HG03520 (cell line): ENCODE data around the gene ARHGAP45.
"Not testable (repeated sequence)": the region's sequence is repeated elsewhere in the genome, so short reads cannot be mapped to it uniquely, and the experiment has no call there.

Experiments used
- ATAC-seq: cut with Tn5 transposase; IDR thresholded peaks from one replicate; pipeline ENCODE4 v1.9.1; 2021; ENCODE audit warnings: mild to moderate bottlenecking, moderate library complexity; ENCODE audit not compliant: unreplicated experiment

ARHGAP45 gene

DNA sequence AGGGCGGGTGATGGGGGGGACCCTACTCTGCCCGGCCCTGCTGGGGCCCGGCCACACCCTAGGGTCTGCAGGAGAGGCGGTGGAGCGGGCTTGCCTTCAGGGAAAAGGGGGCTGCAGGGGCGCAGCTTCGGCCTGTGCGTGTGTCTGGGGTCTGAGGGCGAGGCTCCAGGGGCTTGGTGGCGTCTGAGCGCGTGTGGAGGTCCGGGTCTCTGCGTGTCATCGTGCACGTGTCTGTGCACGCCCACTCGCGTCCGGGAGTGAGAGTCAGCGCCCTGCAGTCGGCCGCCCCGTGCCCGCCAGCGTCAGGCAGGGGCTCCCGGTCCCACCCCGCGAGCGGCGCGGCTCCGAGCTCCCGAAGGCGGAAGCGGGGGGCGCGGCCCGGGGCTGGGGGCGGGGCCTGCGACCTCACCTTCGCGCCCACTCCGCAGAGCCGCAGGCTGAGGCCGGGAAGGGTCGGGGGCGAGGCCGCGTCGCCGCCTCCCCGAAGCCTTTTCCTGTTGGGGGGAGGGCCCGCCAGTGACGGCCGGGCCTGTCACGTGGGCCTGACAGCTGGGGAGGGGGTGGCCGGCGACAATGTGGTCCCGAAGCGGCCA lies at the start of gene ARHGAP45:
TSS of gene ARHGAP45 (plus strand) at position 420 of the 593 bp plus-strand sequence. CDS start 239 bp downstream, outside the sequence.
- no peak for ATAC-seq

GRCh38 chr19:1017906-1018305 lies 49.1 kb upstream of the ARHGAP45 start:
- no peak for ATAC-seq

DNA sequence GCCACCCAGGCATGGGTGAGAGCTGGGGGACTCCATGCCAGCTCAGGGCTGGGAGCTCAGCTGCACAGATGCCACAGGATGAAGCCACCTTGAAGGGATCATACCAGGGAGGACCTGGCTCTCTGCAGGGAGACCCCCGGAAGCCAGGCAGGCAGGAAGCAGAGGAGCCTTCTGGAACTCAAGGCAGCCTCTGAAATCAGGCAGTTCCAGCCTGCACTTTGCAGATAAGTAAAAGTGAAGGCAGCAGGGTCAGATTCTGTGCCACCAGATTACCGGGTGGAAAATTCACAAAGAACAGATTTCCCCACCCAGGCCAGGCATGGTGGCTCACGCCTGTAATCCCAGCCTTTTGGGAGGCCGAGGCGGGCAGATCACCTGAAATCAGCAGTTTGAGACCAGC lies 48.6 kb upstream of the ARHGAP45 start:
- no peak for ATAC-seq

- ATAC-seq: no peak
These were observed 47.9 kb upstream of the ARHGAP45 start for GRCh38 chr19:1018932-1019615.

DNA sequence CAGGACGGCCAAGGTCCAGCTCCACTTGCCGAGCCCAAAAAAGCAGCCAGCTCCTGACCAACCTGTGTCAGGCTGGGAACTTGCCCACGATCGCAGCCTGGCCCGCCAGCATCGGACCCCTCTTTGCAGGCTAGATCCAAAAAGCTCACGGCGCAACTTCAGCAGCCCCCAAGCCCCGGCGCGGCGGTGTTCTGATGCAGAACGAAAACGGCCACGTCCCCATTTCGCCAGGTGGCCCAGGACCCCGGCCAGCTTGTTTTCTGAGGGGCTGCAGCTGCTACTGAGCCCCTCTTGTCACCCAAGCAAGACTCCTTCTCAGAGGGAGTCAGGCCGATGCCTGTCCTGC lies 47.4 kb upstream of the ARHGAP45 start:
- no peak for ATAC-seq

DNA sequence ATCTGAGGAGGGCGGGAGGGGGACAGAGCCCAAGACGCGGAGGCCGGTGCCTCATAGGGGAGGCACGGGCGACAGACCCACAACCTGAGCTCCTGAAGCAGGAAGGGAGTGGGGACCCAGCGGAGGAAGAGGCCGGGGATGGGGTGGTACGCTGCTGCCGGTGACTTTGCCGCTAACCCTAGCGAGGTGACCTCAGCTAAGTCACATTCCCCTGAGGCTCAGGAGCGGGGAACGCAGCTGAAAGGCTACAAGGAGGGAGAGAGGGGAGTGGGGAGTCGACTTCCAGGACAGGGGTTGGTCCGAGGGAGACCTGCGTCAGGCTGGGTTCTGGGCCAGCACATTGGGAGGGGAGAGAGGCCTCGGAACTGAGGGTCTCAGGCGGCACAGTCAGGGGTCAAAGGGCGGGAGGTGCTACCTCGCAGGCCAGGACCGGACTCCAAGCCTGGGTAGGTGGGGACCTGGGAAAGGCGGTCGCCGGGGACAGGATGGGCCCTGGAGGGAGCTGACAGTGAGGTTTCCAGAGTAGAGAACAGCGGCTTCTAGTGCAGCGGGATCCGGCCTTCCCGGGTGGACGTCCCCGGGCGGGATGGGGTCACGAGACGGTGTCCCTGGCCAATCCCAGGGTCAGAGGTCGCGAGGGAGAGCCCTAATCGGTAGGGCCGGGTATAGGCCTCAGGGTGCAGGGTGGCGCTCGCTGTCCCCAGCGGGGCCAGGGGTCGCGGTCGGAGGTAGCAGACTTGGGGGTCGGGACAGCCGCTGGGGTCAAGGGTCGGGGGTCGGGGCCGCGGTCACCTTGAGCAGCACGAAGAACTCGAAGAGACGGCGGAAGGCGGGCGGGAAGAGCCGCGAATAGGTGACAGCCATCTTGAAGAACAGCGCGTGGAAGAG lies 46.7 kb upstream of the ARHGAP45 start:
- no peak for ATAC-seq

DNA sequence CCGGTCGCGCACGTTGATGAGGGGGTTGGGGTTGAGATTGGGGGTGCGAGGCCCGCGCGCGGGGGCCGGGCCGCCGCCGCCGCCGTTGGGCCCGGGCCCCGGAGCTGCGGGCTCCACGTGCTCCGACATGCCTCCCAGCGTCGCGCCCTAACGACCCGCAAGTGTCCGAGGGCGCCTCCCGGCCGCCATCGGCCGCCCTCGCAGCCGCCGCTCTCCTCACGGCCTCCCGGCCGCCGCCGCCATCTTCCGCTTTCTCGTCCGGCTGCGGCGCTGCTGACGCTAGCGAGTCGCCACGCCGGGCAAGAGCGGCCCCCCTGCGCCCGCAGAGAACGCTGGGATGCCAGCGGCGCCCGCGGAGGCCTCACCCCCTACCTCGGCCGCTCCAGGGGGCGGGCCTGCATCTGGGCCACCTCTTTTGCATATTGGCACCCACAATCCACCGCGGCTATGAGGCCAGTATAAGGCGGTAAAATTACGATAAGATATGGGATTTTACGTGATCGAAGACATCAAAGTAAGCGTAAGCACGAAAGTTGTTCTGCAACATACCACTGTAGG lies 46.0 kb upstream of the ARHGAP45 start, which contains the start of gene TMEM259:
TSS of gene TMEM259 (minus strand) at position 256 of the 558 bp plus-strand sequence. CDS start at position 129, 127 bp downstream.
- ATAC-seq: peak; percentile 83

- not testable (repeated sequence) for ATAC-seq
These were observed 43.1 kb upstream of the ARHGAP45 start for GRCh38 chr19:1023883-1024188.

- ATAC-seq: not testable (repeated sequence)
These were observed 41.9 kb upstream of the ARHGAP45 start for GRCh38 chr19:1025080-1025479.

- ATAC-seq: peak; percentile 50
These were observed 40.8 kb upstream of the ARHGAP45 start, which contains the start of gene CNN2 for GRCh38 chr19:1025960-1026782. TSS of gene CNN2 (plus strand) at chr19:1026608. CDS start at chr19:1026662, 54 bp downstream.

- ATAC-seq: no peak
These were observed 40.0 kb upstream of the ARHGAP45 start for GRCh38 chr19:1026783-1027649.

DNA sequence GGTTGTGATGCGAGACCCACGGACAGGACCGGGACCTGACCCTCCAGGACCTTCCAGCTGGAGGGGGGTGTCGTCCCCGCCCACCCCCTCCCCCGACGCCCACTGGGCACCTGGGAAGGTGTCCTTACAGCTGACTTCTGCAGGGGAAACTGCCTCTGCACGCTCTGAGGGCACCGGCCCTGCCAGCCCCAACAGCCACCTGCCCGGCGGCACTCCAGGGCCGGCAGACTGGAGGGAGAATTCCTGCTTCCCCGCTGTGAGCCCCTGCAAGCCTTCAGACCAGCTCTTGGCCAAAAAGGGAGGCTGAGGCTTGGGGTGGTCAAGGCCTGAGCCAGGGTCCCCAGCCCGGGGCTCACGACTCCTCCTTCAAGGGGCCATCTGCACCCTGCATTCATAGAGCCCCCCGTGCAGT lies 39.3 kb upstream of the ARHGAP45 start:
- ATAC-seq: no peak

DNA sequence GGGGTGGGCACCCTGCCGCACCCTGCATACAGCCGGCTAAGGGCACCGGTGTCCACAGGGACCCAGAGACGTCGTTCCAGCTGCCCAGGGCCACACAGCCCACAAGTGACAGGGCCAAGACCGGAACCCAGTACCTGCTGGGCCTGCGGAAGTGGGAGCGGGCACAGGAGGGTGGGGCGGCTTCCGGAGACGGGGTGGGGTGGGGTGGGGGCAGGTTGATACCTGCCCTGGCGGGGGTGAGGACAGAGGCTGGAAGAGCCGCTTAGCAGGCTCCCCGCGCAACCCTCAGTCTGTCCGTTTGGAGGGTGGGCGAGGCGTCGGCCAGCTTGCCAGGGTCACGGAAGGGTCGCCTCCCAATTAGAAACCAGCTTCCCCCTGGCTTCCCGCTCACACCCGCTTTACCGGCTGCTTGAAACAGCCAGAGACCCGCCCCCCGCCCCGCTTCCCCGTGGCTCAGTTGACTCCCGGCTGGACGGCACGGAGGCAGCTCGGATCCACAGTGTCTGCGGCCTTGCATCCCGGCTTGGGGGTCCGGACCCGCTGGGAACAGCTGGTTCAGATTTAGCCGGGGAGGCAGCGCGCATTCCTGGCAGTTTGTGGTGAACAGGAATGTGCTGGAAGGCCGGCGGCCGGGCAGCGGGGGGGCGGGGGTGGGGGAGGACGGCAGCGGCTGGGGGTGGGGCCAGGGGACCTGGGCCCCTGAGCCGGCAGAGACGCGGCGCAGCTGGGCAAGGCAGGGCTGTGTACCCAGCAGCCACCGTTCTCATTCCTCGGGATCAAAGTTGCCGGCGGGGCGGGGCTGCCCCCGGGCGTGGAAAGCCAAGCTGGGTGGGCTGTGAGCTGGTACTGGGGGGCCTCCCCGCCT lies 38.7 kb upstream of the ARHGAP45 start:
- no peak for ATAC-seq

DNA sequence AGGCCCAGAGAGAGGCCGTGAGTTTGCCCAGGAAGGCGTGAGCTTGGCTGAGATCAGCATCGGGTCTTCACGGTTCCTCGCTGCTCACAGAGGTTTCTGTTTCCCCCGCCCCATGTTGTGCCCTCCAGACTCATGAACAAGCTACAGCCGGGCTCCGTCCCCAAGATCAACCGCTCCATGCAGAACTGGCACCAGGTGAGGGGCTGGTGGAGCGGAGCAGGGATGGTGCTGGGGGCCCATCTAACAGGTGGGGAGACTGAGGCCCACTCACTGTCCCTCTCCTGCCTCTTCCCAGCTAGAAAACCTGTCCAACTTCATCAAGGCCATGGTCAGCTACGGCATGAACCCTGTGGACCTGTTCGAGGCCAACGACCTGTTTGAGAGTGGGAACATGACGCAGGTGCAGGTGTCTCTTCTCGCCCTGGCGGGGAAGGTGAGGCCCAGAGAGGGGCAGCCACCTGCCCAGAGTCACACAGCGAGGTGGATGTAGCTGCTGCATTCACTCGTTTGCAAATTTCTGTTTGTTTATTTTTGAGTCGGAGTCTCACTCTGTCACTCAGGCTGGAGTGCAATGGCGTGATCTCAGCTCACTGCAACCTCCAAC lies 34.6 kb upstream of the ARHGAP45 start:
- ATAC-seq: no peak

DNA sequence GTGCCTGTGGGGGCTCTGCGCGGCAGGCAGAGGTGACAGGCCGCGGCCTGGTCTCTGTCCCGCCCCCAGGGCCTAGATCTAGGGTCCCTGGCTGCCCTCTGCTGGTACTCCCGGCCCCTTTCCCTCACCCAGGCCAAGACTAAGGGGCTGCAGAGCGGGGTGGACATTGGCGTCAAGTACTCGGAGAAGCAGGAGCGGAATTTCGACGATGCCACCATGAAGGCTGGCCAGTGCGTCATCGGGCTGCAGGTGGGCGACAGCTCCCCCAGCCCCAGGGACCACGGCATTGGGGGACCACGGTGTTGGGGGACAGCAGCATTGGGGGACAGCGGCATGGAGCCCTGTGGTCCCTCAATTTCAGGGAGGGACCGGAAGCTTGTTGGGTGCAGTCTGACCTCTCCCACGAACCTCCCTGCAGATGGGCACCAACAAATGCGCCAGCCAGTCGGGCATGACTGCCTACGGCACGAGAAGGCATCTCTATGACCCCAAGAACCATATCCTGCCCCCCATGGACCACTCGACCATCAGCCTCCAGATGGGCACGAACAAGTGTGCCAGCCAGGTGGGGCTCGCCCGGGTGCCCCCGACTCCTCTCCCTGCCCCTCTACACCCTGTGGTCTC lies 30.9 kb upstream of the ARHGAP45 start:
- ATAC-seq: no peak

DNA sequence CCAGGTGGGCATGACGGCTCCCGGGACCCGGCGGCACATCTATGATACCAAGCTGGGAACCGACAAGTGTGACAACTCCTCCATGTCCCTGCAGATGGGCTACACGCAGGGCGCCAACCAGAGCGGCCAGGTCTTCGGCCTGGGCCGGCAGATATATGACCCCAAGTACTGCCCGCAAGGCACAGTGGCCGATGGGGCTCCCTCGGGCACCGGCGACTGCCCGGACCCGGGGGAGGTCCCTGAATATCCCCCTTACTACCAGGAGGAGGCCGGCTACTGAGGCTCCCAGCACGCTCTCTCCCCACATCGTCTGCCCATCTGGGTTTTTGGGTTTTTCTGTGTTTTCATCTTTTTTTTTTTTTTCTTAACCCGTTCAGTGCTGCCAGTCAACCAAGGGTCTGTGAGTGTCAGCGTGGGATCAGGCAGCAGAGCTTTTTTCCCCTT lies 29.3 kb upstream of the ARHGAP45 start:
- ATAC-seq: no peak

GRCh38 chr19:1038978-1039645 lies 27.9 kb upstream of the ARHGAP45 start:
- ATAC-seq: no peak
